Measurements from ENCODE around the gene ACTR1A.

- TF ChIP-seq, protein P1, sequence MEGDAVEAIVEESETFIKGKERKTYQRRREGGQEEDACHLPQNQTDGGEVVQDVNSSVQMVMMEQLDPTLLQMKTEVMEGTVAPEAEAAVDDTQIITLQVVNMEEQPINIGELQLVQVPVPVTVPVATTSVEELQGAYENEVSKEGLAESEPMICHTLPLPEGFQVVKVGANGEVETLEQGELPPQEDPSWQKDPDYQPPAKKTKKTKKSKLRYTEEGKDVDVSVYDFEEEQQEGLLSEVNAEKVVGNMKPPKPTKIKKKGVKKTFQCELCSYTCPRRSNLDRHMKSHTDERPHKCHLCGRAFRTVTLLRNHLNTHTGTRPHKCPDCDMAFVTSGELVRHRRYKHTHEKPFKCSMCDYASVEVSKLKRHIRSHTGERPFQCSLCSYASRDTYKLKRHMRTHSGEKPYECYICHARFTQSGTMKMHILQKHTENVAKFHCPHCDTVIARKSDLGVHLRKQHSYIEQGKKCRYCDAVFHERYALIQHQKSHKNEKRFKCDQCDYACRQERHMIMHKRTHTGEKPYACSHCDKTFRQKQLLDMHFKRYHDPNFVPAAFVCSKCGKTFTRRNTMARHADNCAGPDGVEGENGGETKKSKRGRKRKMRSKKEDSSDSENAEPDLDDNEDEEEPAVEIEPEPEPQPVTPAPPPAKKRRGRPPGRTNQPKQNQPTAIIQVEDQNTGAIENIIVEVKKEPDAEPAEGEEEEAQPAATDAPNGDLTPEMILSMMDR (IDR thresholded peaks at IDR 0.05) = no peak
- no peak for TF ChIP-seq POLR2A (IDR thresholded peaks at IDR 0.05)
These were observed 17.3 kb downstream of the ACTR1A start for GRCh38 chr10:102485093-102485784.

Measured in adrenal gland (tissue), 5 donors.